Astrocyte (in vitro differentiated cells and primary cell): ENCODE data around the gene SCAF11. TPM values are rescaled to one million over a fixed set of nuclear protein-coding genes. Genes with fewer than 3 reads are reported as not detected.

ENCODE experiments used
- DNase-seq: peaks from one replicate; pipeline ENCODE4 v3.0.0-alpha.2; 2010; ENCODE audit warnings: low read depth
- FAIRE-seq: peaks from 2 replicates; lab custom pipeline; 2011; peaks lifted over from hg19 to GRCh38; lab: Jason Lieb, UNC
- H2AFZ ChIP-seq: 2 replicates; pipeline ENCODE4 v1.6.0; 2012; ENCODE audit warnings: low read depth, low read length, inconsistent platforms
- H3K27ac ChIP-seq: 2 replicates; pipeline ENCODE4 v1.5.1; 2011; ENCODE audit warnings: low read depth, low read length, inconsistent platforms
- H3K27me3 ChIP-seq: 2 replicates; pipeline ENCODE4 v1.6.0; 2011; ENCODE audit warnings: low read length, inconsistent platforms; ENCODE audit not compliant: insufficient read depth
- H3K36me3 ChIP-seq: 2 replicates; pipeline ENCODE4 v1.5.1; 2011; ENCODE audit warnings: low read length, inconsistent platforms; ENCODE audit not compliant: insufficient read depth
- H3K4me1 ChIP-seq: 2 replicates; pipeline ENCODE4 v1.5.1; 2011; ENCODE audit warnings: low read length, inconsistent platforms; ENCODE audit not compliant: insufficient read depth
- H3K4me2 ChIP-seq: 2 replicates; pipeline ENCODE4 v1.6.0; 2012; ENCODE audit warnings: low read length, inconsistent platforms
- H3K4me3 ChIP-seq: 2 replicates; pipeline ENCODE4 v1.5.1; 2011; ENCODE audit warnings: low read depth, mild to moderate bottlenecking, low read length, inconsistent platforms; ENCODE audit not compliant: insufficient read depth
- H3K79me2 ChIP-seq: 2 replicates; pipeline ENCODE4 v1.6.0; 2012; ENCODE audit warnings: mild to moderate bottlenecking, low read length, inconsistent platforms; ENCODE audit not compliant: insufficient read depth
- H3K9ac ChIP-seq: 2 replicates; pipeline ENCODE4 v1.6.0; 2012; ENCODE audit warnings: mild to moderate bottlenecking, low read length, inconsistent platforms
- H3K9me3 ChIP-seq: 2 replicates; pipeline ENCODE4 v1.5.1; 2012; ENCODE audit warnings: low read depth, mild to moderate bottlenecking, low read length, inconsistent platforms; ENCODE audit not compliant: insufficient read depth
- H4K20me1 ChIP-seq: 2 replicates; pipeline ENCODE4 v1.6.0; 2012; ENCODE audit warnings: low read length, inconsistent platforms; ENCODE audit not compliant: insufficient read depth
- H3K27ac Mint-ChIP-seq: one replicate; pipeline ENCODE4 v1.8.0; 2021; ENCODE audit warnings: mild to moderate bottlenecking, mixed read lengths; ENCODE audit not compliant: unreplicated experiment
- H3K27me3 Mint-ChIP-seq: one replicate; pipeline ENCODE4 v1.8.0; 2021; ENCODE audit warnings: low read depth, mixed read lengths; ENCODE audit not compliant: unreplicated experiment
- H3K36me3 Mint-ChIP-seq: one replicate; pipeline ENCODE4 v1.8.0; 2021; ENCODE audit warnings: low read depth, mixed read lengths; ENCODE audit not compliant: unreplicated experiment
- H3K4me1 Mint-ChIP-seq: one replicate; pipeline ENCODE4 v1.8.0; 2021; ENCODE audit warnings: low read depth, mixed read lengths; ENCODE audit not compliant: unreplicated experiment
- H3K4me3 Mint-ChIP-seq: one replicate; pipeline ENCODE4 v1.8.0; 2021; ENCODE audit warnings: mild to moderate bottlenecking, moderate library complexity, mixed read lengths; ENCODE audit not compliant: unreplicated experiment
- H3K9me3 Mint-ChIP-seq: one replicate; pipeline ENCODE4 v1.8.0; 2021; ENCODE audit warnings: mild to moderate bottlenecking, mixed read lengths; ENCODE audit not compliant: unreplicated experiment
- EZH2 ChIP-seq: IDR thresholded peaks from 2 replicates; pipeline ENCODE4 v1.6.1; 2012; ENCODE audit warnings: mild to moderate bottlenecking, low read length, inconsistent platforms; ENCODE audit not compliant: insufficient read depth
- total RNA-seq: library from RNA; stranded (reverse); gene quantifications from 2 replicates; pipeline ENCODE4 v1.2.1, GENCODE V29; 2021
- TF ChIP-seq, protein P1 (sequence below): IDR thresholded peaks from 2 replicates; pipeline ENCODE4 v1.5.1; 2011; ENCODE audit warnings: low read depth, mild to moderate bottlenecking, inconsistent platforms, low read length, moderate library complexity; ENCODE audit not compliant: insufficient read depth

The SCAF11 gene
- total RNA-seq, 1 donor from 2014 or later = 118 TPM

DNA sequence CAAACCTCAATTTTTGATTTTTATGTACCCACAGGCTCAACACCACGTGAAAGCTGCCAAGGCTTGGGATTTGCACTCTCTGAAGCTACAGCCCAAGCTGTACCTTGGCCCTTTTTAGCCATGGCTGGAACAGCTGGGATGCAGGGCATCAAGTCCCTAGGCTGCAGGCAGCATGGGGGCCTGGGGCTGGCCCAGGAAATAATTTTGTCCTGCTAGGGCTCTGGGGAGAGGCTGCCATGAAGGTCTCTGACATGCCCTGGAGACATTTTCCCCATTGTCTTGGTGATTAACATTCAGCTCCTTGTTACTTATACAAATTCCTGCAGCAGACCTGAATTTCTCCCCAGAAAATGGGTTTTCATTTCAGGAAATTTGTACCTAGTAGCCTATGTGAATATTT lies 103.7 kb downstream of the SCAF11 start:
- Histone ChIP-seq H3K27me3 (no peaks in the 10 kb centered on the region), H3K79me2 (no peaks in the 10 kb centered on the region), H3K4me2 (no peak overlapping the region), H3K27ac (no peak overlapping the region), H3K4me1 (no peaks in the 10 kb centered on the region), H2AFZ (no peak overlapping the region), H4K20me1 (no peaks in the 10 kb centered on the region), H3K9me3 (no peaks in the 10 kb centered on the region), H3K4me3 (no peak overlapping the region), H3K9ac (no peak overlapping the region), H3K36me3 (peaks cover 3% of the 10 kb centered on the region)
- DNase-seq = no peak
- peaks cover 17% of the 10 kb centered on the region for H3K36me3 Mint-ChIP-seq
- no peak overlapping the region for H3K27ac Mint-ChIP-seq
- no peaks in the 10 kb centered on the region for H3K4me1 Mint-ChIP-seq
- no peaks in the 10 kb centered on the region for H3K27me3 Mint-ChIP-seq
- H3K9me3 Mint-ChIP-seq = peaks cover 2% of the 10 kb centered on the region
- TF ChIP-seq, protein P1, sequence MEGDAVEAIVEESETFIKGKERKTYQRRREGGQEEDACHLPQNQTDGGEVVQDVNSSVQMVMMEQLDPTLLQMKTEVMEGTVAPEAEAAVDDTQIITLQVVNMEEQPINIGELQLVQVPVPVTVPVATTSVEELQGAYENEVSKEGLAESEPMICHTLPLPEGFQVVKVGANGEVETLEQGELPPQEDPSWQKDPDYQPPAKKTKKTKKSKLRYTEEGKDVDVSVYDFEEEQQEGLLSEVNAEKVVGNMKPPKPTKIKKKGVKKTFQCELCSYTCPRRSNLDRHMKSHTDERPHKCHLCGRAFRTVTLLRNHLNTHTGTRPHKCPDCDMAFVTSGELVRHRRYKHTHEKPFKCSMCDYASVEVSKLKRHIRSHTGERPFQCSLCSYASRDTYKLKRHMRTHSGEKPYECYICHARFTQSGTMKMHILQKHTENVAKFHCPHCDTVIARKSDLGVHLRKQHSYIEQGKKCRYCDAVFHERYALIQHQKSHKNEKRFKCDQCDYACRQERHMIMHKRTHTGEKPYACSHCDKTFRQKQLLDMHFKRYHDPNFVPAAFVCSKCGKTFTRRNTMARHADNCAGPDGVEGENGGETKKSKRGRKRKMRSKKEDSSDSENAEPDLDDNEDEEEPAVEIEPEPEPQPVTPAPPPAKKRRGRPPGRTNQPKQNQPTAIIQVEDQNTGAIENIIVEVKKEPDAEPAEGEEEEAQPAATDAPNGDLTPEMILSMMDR = no peak
- no peak for TF ChIP-seq EZH2
- FAIRE-seq = no peak
- no peak overlapping the region for H3K4me3 Mint-ChIP-seq

DNA sequence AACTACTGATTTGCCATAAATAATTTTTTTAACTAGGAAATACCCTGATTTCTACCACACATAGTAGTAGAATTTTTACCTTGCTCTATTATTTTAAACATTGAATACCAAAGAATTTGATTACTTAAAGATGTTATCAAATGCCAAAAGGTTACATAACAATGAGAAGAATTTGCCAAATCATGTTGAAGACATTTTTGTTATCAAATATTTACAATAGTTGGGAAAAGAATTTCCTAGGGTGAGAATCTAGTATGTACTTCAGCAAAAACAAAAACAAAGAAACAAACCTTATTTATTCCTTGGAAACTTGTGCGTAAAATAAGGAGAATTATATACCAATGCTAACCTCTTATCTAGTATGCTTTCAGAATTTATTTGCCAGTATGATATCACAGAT lies 107.2 kb downstream of the SCAF11 start:
- H3K27ac ChIP-seq = no peak overlapping the region
- DNase-seq (no peak), FAIRE-seq (no peak)
- TF ChIP-seq, protein P1 = no peak
- TF ChIP-seq EZH2 = no peak
- Mint-ChIP-seq H3K27ac (no peak overlapping the region), H3K36me3 (peaks cover 23% of the 10 kb centered on the region), H3K9me3 (peaks cover 2% of the 10 kb centered on the region), H3K4me1 (peaks cover 11% of the 10 kb centered on the region), H3K4me3 (no peak overlapping the region), H3K27me3 (no peaks in the 10 kb centered on the region)
- H3K27me3 ChIP-seq = no peaks in the 10 kb centered on the region
- H3K4me2 ChIP-seq = no peak overlapping the region
- no peak overlapping the region for H3K9ac ChIP-seq
- H2AFZ ChIP-seq = no peak overlapping the region
- no peaks in the 10 kb centered on the region for H3K79me2 ChIP-seq
- no peaks in the 10 kb centered on the region for H3K4me1 ChIP-seq
- peaks cover 3% of the 10 kb centered on the region for H4K20me1 ChIP-seq
- H3K9me3 ChIP-seq = no peaks in the 10 kb centered on the region
- H3K36me3 ChIP-seq = peaks cover 3% of the 10 kb centered on the region
- H3K4me3 ChIP-seq = no peak overlapping the region

DNA sequence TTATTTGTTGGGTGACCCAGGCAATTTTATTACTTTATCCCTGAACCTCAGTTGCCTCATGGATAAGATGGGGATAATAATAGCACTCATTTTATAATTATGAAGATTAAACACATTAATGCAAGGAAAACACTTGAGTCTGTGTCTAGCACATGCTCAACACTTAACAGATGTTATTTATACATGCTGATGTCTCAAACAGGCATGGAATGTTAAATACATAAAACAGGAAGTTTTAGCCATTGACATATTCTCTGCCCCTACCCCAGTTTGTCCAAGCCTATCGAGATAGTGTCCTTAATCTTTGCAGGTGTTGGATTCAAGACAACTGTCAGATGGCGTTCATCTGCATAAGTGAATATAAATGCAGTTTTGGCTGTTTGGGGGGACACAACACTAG lies 109.8 kb downstream of the SCAF11 start:
- no peak for FAIRE-seq
- H3K36me3 Mint-ChIP-seq = peaks cover 13% of the 10 kb centered on the region
- Histone ChIP-seq H3K9ac (no peak overlapping the region), H4K20me1 (peaks cover 3% of the 10 kb centered on the region), H3K79me2 (no peaks in the 10 kb centered on the region), H2AFZ (no peak overlapping the region), H3K4me3 (no peak overlapping the region), H3K27me3 (no peaks in the 10 kb centered on the region), H3K36me3 (no peaks in the 10 kb centered on the region), H3K4me2 (no peak overlapping the region), H3K4me1 (no peaks in the 10 kb centered on the region), H3K9me3 (no peaks in the 10 kb centered on the region), H3K27ac (no peak overlapping the region)
- H3K27ac Mint-ChIP-seq = no peak overlapping the region
- DNase-seq = no peak
- H3K27me3 Mint-ChIP-seq = no peaks in the 10 kb centered on the region
- TF ChIP-seq EZH2 = no peak
- TF ChIP-seq, protein P1 = no peak
- H3K4me1 Mint-ChIP-seq = peaks cover 13% of the 10 kb centered on the region
- H3K9me3 Mint-ChIP-seq = no peaks in the 10 kb centered on the region
- H3K4me3 Mint-ChIP-seq = no peak overlapping the region
